ENCODE measurements around the gene RBM17.
"Not testable (repeated sequence)": the region's sequence is repeated elsewhere in the genome, so short reads cannot be mapped to it uniquely, and the experiment has no call there.

RBM17 gene

DNA sequence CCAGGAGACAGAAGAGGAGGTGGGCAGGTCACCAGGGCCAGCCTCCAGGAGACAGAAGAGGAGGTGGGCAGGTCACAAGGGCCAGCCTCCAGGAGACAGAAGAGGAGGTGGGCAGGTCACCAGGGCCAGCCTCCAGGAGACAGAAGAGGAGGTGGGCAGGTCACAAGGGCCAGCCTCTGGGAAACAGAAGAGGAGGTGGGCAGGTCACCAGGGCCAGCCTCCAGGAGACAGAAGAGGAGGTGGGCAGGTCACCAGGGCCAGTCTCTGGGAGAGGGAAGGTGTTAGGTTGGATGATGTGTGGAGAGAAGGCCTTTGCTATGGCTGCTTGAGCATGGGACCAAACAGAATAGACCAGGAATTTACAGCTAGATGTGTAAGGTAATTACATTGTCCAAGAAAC, 38.6 kb downstream of the RBM17 start:
- not testable (repeated sequence) for H3K27me3 ChIP-seq (ENCODE audit: insufficient read depth, poor library complexity, severe bottlenecking); H3K4me3 ChIP-seq (replicated peaks; ENCODE audit: insufficient read depth, low read length); DNase-seq (ENCODE audit: low read depth in 1 of 2, low spot score in 1 of 2); H3K27ac ChIP-seq (replicated peaks)

DNA sequence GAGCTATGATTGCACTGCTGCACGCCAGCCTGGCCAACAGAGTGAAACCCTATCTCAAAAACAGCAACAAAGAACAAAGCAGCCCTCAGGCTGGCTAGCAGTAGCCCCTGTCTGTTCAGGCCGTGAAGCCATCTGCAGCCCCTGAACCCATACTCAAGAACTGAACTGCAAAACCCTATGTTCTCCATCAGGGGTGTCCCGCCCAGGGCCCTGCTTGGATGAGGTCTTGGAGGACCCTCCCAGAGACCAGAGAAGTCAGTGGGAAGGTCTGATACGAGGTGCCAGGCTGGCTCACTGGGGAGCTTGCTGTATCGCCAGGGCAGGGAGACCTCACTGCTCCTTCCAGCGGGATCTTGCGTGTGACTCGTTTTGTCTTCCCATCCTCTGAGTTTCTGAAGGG, 39.3 kb downstream of the RBM17 start:
- H3K27me3 ChIP-seq (ENCODE audit: insufficient read depth, poor library complexity, severe bottlenecking): no peaks in the 10 kb centered on the region
- no peak overlapping the region for H3K4me3 ChIP-seq (replicated peaks; ENCODE audit: insufficient read depth, low read length)
- no peak for DNase-seq (ENCODE audit: low read depth in 1 of 2, low spot score in 1 of 2)
- H3K27ac ChIP-seq (replicated peaks): no peak overlapping the region
- TF ChIP-seq, protein P1, sequence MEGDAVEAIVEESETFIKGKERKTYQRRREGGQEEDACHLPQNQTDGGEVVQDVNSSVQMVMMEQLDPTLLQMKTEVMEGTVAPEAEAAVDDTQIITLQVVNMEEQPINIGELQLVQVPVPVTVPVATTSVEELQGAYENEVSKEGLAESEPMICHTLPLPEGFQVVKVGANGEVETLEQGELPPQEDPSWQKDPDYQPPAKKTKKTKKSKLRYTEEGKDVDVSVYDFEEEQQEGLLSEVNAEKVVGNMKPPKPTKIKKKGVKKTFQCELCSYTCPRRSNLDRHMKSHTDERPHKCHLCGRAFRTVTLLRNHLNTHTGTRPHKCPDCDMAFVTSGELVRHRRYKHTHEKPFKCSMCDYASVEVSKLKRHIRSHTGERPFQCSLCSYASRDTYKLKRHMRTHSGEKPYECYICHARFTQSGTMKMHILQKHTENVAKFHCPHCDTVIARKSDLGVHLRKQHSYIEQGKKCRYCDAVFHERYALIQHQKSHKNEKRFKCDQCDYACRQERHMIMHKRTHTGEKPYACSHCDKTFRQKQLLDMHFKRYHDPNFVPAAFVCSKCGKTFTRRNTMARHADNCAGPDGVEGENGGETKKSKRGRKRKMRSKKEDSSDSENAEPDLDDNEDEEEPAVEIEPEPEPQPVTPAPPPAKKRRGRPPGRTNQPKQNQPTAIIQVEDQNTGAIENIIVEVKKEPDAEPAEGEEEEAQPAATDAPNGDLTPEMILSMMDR (IDR thresholded peaks at IDR 0.05; ENCODE audit: insufficient read depth, low read length): no peak
- TF ChIP-seq POLR2AphosphoS5 (IDR thresholded peaks at IDR 0.05; ENCODE audit: low read depth): no peak
- TF ChIP-seq GABPA (IDR thresholded peaks at IDR 0.05; ENCODE audit: low read depth): no peak
- TF ChIP-seq, protein P2, sequence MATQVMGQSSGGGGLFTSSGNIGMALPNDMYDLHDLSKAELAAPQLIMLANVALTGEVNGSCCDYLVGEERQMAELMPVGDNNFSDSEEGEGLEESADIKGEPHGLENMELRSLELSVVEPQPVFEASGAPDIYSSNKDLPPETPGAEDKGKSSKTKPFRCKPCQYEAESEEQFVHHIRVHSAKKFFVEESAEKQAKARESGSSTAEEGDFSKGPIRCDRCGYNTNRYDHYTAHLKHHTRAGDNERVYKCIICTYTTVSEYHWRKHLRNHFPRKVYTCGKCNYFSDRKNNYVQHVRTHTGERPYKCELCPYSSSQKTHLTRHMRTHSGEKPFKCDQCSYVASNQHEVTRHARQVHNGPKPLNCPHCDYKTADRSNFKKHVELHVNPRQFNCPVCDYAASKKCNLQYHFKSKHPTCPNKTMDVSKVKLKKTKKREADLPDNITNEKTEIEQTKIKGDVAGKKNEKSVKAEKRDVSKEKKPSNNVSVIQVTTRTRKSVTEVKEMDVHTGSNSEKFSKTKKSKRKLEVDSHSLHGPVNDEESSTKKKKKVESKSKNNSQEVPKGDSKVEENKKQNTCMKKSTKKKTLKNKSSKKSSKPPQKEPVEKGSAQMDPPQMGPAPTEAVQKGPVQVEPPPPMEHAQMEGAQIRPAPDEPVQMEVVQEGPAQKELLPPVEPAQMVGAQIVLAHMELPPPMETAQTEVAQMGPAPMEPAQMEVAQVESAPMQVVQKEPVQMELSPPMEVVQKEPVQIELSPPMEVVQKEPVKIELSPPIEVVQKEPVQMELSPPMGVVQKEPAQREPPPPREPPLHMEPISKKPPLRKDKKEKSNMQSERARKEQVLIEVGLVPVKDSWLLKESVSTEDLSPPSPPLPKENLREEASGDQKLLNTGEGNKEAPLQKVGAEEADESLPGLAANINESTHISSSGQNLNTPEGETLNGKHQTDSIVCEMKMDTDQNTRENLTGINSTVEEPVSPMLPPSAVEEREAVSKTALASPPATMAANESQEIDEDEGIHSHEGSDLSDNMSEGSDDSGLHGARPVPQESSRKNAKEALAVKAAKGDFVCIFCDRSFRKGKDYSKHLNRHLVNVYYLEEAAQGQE (IDR thresholded peaks at IDR 0.05; ENCODE audit: insufficient replicate concordance, low read depth): no peak
- no peak for TF ChIP-seq SPI1 (IDR thresholded peaks at IDR 0.05; ENCODE audit: borderline replicate concordance, low read depth)

DNA sequence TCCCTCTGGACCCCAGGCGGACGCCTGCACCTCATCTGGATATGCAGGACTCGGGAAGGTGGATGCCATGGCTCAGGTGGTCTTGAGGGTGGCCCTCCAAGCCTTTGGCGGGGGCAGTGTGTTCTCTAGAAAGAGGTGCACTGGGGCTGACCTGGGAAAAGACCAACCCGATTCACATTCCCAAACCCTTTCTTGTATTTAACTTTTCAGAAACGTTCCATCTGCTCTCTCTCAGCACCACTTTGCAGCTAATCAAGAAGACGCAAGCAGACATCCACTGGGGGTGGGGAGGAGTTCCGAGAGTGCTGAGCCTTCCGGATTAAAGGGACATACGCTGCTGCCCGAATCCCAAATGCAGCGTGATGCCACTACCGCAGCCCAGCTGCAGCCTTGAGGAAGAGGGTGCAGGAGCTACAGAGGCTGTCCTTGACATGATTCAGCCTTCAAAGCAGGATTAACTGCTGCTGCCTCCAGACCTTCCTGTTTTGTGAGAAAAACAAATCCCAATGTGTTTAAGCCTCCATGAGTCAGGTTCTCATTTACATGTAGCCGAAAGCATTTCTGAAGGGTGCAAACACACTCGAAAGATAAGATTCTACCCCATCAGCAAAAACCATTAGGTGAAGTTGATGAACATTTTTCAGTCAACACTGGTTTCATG, 39.9 kb downstream of the RBM17 start:
- no peak for DNase-seq (ENCODE audit: low read depth in 1 of 2, low spot score in 1 of 2)
- no peak overlapping the region for H3K4me3 ChIP-seq (replicated peaks; ENCODE audit: insufficient read depth, low read length)
- H3K27me3 ChIP-seq (ENCODE audit: insufficient read depth, poor library complexity, severe bottlenecking): no peaks in the 10 kb centered on the region
- no peak overlapping the region for H3K27ac ChIP-seq (replicated peaks)
- TF ChIP-seq, protein P2 (IDR thresholded peaks at IDR 0.05; ENCODE audit: insufficient replicate concordance, low read depth): no peak
- TF ChIP-seq SPI1 (IDR thresholded peaks at IDR 0.05; ENCODE audit: borderline replicate concordance, low read depth) (no peak), POLR2AphosphoS5 (IDR thresholded peaks at IDR 0.05; ENCODE audit: low read depth) (no peak), GABPA (IDR thresholded peaks at IDR 0.05; ENCODE audit: low read depth) (no peak)
- TF ChIP-seq, protein P1 (IDR thresholded peaks at IDR 0.05; ENCODE audit: insufficient read depth, low read length): no peak

DNA sequence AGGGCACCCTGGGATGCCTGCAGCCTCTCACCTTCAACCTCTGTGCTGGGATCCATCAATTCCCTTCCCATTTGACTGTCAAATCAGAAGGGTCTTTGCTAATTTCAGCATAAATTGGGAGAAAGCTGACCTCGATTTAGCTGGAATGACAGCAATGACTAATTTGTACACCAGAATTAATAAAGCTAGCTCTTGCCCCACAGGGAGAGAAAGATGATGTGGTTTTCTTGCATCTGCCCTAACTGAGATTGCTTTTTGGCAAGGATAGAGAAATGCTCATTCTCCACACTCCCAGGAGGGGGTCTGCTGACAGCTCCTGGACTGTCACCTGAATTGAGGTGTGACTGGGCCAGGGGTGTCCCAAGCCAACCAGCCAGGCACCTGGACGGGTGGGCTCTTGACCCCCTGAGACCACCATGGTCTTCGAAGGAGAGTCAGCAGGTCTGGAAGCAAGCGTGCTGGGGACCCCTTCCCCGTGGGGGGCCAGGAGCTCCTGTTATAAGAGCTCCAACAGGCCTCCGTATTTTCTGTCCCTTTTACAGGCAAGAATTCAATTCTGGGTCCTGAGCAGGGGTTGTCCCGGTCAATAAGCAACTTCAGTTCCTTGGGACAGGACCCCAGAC, 42.1 kb downstream of the RBM17 start:
- Histone ChIP-seq H3K27me3 (ENCODE audit: insufficient read depth, poor library complexity, severe bottlenecking) (no peaks in the 10 kb centered on the region), H3K27ac (replicated peaks) (no peak overlapping the region), H3K4me3 (replicated peaks; ENCODE audit: insufficient read depth, low read length) (no peak overlapping the region)
- no peak for DNase-seq (ENCODE audit: low read depth in 1 of 2, low spot score in 1 of 2)
- no peak for TF ChIP-seq POLR2AphosphoS5 (IDR thresholded peaks at IDR 0.05; ENCODE audit: low read depth)
- TF ChIP-seq, protein P2 (IDR thresholded peaks at IDR 0.05; ENCODE audit: insufficient replicate concordance, low read depth): no peak
- TF ChIP-seq GABPA (IDR thresholded peaks at IDR 0.05; ENCODE audit: low read depth): no peak
- TF ChIP-seq, protein P1 (IDR thresholded peaks at IDR 0.05; ENCODE audit: insufficient read depth, low read length): no peak
- no peak for TF ChIP-seq SPI1 (IDR thresholded peaks at IDR 0.05; ENCODE audit: borderline replicate concordance, low read depth)

Data from HL-60 (cell line).